Measurements from ENCODE around the gene TEX53.

Gene TEX53

GRCh38 chr9:114652776-114653555 is 4.6 kb downstream of the TEX53 start:
- Histone ChIP-seq H3K27me3 (ENCODE audit: insufficient read depth, low read length, poor library complexity, severe bottlenecking) (no peaks in the 10 kb centered on the region), H3K9me2 (replicated peaks; ENCODE audit: low read depth, low read length) (no peaks in the 10 kb centered on the region), H3K79me2 (ENCODE audit: insufficient read depth, low read length) (no peaks in the 10 kb centered on the region), H3K9me3 (ENCODE audit: insufficient read depth, low read depth, low read length) (no peaks in the 10 kb centered on the region), H3K4me3 (ENCODE audit: low read length, poor library complexity, severe bottlenecking) (no peak overlapping the region), H4K20me1 (ENCODE audit: insufficient read depth, low read length, poor library complexity, severe bottlenecking) (no peaks in the 10 kb centered on the region), H3K4me2 (ENCODE audit: low read depth, low read length, poor library complexity, severe bottlenecking) (no peak overlapping the region), H2AFZ (ENCODE audit: low read length) (no peak overlapping the region), H3K36me3 (ENCODE audit: insufficient read depth, low read length) (no peaks in the 10 kb centered on the region), H3K9ac (ENCODE audit: low read depth, low read length, poor library complexity, severe bottlenecking) (peak overlapping the region; percentile 6), H3K4me1 (ENCODE audit: insufficient read depth, low read length, poor library complexity, severe bottlenecking) (no peaks in the 10 kb centered on the region), H3F3A (ENCODE audit: low read depth) (no peaks in the 10 kb centered on the region)
- TF ChIP-seq CTCF (conservative IDR thresholded peaks at IDR 0.05; ENCODE audit: low read length) (no peak), EZH2phosphoT487 (IDR thresholded peaks at IDR 0.05; ENCODE audit: borderline replicate concordance) (no peak)

- Histone ChIP-seq H3K36me3 (ENCODE audit: insufficient read depth, low read length) (peaks cover 47% of the 10 kb centered on the region; the same call in 1 of the 2 replicates), H2AFZ (ENCODE audit: low read length) (no peak overlapping the region), H3K79me2 (ENCODE audit: insufficient read depth, low read length) (no peaks in the 10 kb centered on the region), H3K9me3 (ENCODE audit: insufficient read depth, low read depth, low read length) (no peaks in the 10 kb centered on the region; the same call in 1 of the 2 replicates), H4K20me1 (ENCODE audit: insufficient read depth, low read length, poor library complexity, severe bottlenecking) (no peaks in the 10 kb centered on the region), H3K4me1 (ENCODE audit: insufficient read depth, low read length, poor library complexity, severe bottlenecking) (no peaks in the 10 kb centered on the region), H3K4me3 (ENCODE audit: low read length, poor library complexity, severe bottlenecking) (no peak overlapping the region), H3K27me3 (ENCODE audit: insufficient read depth, low read length, poor library complexity, severe bottlenecking) (no peaks in the 10 kb centered on the region), H3K4me2 (ENCODE audit: low read depth, low read length, poor library complexity, severe bottlenecking) (no peak overlapping the region), H3F3A (ENCODE audit: low read depth) (no peaks in the 10 kb centered on the region), H3K9ac (ENCODE audit: low read depth, low read length, poor library complexity, severe bottlenecking) (no peak overlapping the region), H3K9me2 (replicated peaks; ENCODE audit: low read depth, low read length) (no peaks in the 10 kb centered on the region)
- TF ChIP-seq CTCF (conservative IDR thresholded peaks at IDR 0.05; ENCODE audit: low read length) (no peak), EZH2phosphoT487 (IDR thresholded peaks at IDR 0.05; ENCODE audit: borderline replicate concordance) (no peak)
Observed at GRCh38 chr9:114643896-114644295, 13.7 kb downstream of the TEX53 start.

GRCh38 chr9:114643001-114643400 is 14.6 kb downstream of the TEX53 start:
- TF ChIP-seq CTCF (conservative IDR thresholded peaks at IDR 0.05; ENCODE audit: low read length) = no peak
- TF ChIP-seq EZH2phosphoT487 (IDR thresholded peaks at IDR 0.05; ENCODE audit: borderline replicate concordance) = no peak
- Histone ChIP-seq H3K9me2 (replicated peaks; ENCODE audit: low read depth, low read length) (no peaks in the 10 kb centered on the region), H3K4me3 (ENCODE audit: low read length, poor library complexity, severe bottlenecking) (no peak overlapping the region), H3K79me2 (ENCODE audit: insufficient read depth, low read length) (no peaks in the 10 kb centered on the region), H4K20me1 (ENCODE audit: insufficient read depth, low read length, poor library complexity, severe bottlenecking) (no peaks in the 10 kb centered on the region), H2AFZ (ENCODE audit: low read length) (no peak overlapping the region), H3K4me1 (ENCODE audit: insufficient read depth, low read length, poor library complexity, severe bottlenecking) (no peaks in the 10 kb centered on the region), H3K9me3 (ENCODE audit: insufficient read depth, low read depth, low read length) (no peaks in the 10 kb centered on the region; the same call in 1 of the 2 replicates), H3F3A (ENCODE audit: low read depth) (no peaks in the 10 kb centered on the region), H3K4me2 (ENCODE audit: low read depth, low read length, poor library complexity, severe bottlenecking) (no peak overlapping the region), H3K36me3 (ENCODE audit: insufficient read depth, low read length) (peaks cover 54% of the 10 kb centered on the region; the same call in 1 of the 2 replicates), H3K27me3 (ENCODE audit: insufficient read depth, low read length, poor library complexity, severe bottlenecking) (no peaks in the 10 kb centered on the region), H3K9ac (ENCODE audit: low read depth, low read length, poor library complexity, severe bottlenecking) (no peak overlapping the region)
